ENCODE results near the gene LDLRAD3. TPM values are rescaled to one million over a fixed set of nuclear protein-coding genes. Genes with fewer than 3 reads are reported as not detected.
A peak's percentile ranks its signal among the peaks of the same experiment; 100 is the strongest.

LDLRAD3 gene
- total and polyA plus RNA-seq, 12 donors: 5.4 to 16.7 (median 10.2) TPM

GRCh38 chr11:36034551-36035331 is 90.9 kb downstream of the LDLRAD3 start:
- intact Hi-C loops (cut with DNase I): no loop called here
- TF ChIP-seq CTCF (IDR thresholded peaks at IDR 0.05): no peak
- TF ChIP-seq POLR2A (IDR thresholded peaks at IDR 0.05): no peak
- Histone ChIP-seq H3K27ac (no peak overlapping the region), H3K4me3 (no peak overlapping the region), H3K27me3 (no peaks in the 10 kb centered on the region), H3K9me3 (replicated peaks in 1 of 3) (no peaks in the 10 kb centered on the region), H3K36me3 (replicated peaks in 1 of 2) (no peaks in the 10 kb centered on the region), H3K4me1 (replicated peaks in 1 of 2) (peaks cover 0 to 7% of the 10 kb centered on the region in 2 donors)
- no peak for DNase-seq
- WGBS, 4 donors: 91 to 94% (median 92%) methylated on average over 11 of the region's 11 CpGs

GRCh38 chr11:36035454-36035853 is 91.6 kb downstream of the LDLRAD3 start:
- DNase-seq: peak in 2 of 7 donors; percentile 10 to 19
- H3K4me1 ChIP-seq (replicated peaks in 1 of 2): peaks cover 0 to 7% of the 10 kb centered on the region in 2 donors
- no peak for TF ChIP-seq POLR2A (IDR thresholded peaks at IDR 0.05)
- TF ChIP-seq CTCF (IDR thresholded peaks at IDR 0.05): no peak
- no peaks in the 10 kb centered on the region for H3K36me3 ChIP-seq (replicated peaks in 1 of 2)
- WGBS, 4 donors: 29 to 47% (median 39%) methylated on average over 1 of the region's 1 CpG
- intact Hi-C loops (cut with DNase I): no loop called here
- no peaks in the 10 kb centered on the region for H3K9me3 ChIP-seq (replicated peaks in 1 of 3)
- no peak overlapping the region for H3K4me3 ChIP-seq
- H3K27me3 ChIP-seq: no peaks in the 10 kb centered on the region
- no peak overlapping the region for H3K27ac ChIP-seq

GRCh38 chr11:36035999-36036398 is 92.1 kb downstream of the LDLRAD3 start:
- intact Hi-C loops (cut with DNase I): no loop called here
- Histone ChIP-seq H3K27me3 (no peaks in the 10 kb centered on the region), H3K4me1 (replicated peaks in 1 of 2) (peaks cover 0 to 7% of the 10 kb centered on the region in 2 donors), H3K27ac (no peak overlapping the region), H3K36me3 (replicated peaks in 1 of 2) (no peaks in the 10 kb centered on the region), H3K9me3 (replicated peaks in 1 of 3) (no peaks in the 10 kb centered on the region), H3K4me3 (no peak overlapping the region)
- TF ChIP-seq POLR2A (IDR thresholded peaks at IDR 0.05): no peak
- no peak for TF ChIP-seq CTCF (IDR thresholded peaks at IDR 0.05)
- no peak for DNase-seq
- WGBS, 4 donors: 80 to 94% (median 91%) methylated on average over 5 to 9 of the region's 9 CpGs

GRCh38 chr11:36037031-36037430 is 93.2 kb downstream of the LDLRAD3 start:
- intact Hi-C loops (cut with DNase I): no loop called here
- H3K9me3 ChIP-seq (replicated peaks in 1 of 3): no peaks in the 10 kb centered on the region
- DNase-seq: peak; percentile 36 to 86 (median 63)
- no peaks in the 10 kb centered on the region for H3K27me3 ChIP-seq
- no peak for TF ChIP-seq CTCF (IDR thresholded peaks at IDR 0.05)
- TF ChIP-seq POLR2A (IDR thresholded peaks at IDR 0.05): no peak
- H3K36me3 ChIP-seq (replicated peaks in 1 of 2): no peaks in the 10 kb centered on the region
- peaks cover 0 to 7% of the 10 kb centered on the region in 2 donors for H3K4me1 ChIP-seq (replicated peaks in 1 of 2)
- no peak overlapping the region for H3K27ac ChIP-seq
- H3K4me3 ChIP-seq: no peak overlapping the region
- 26 to 37% (median 36%) methylated on average over 7 of the region's 7 CpGs for WGBS, 4 donors

Measured in adrenal gland (tissue), 12 donors.